Epidermal melanocyte (primary cell): ENCODE measurements around the gene RTL10.
A peak's percentile ranks its signal among the peaks of the same experiment; 100 is the strongest.

Experiments
- DNase-seq: peaks from one replicate; pipeline ENCODE4 v3.0.0; 2011; ENCODE audit warnings: low spot score; ENCODE audit not compliant: insufficient read length

Gene RTL10

DNA sequence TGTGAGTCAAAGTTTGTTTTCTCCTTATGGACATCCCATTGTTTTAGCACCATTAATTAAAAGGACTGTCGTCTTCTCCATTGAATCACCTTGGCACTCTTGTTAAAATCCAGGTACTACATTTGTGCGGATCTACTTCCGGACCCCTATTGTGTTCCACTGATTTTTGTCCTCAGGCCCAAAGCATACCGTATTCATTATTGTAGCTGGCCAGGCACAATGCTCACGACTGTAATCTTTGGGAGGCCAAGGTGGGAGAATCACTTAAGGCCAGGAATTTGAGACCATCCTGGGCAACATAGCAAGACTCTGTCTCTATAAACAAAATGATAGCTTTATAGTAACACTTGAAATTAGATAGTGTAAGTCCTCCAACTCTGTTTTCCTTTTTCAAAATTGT, 8.9 kb upstream of the RTL10 start:
- no peak for DNase-seq

DNA sequence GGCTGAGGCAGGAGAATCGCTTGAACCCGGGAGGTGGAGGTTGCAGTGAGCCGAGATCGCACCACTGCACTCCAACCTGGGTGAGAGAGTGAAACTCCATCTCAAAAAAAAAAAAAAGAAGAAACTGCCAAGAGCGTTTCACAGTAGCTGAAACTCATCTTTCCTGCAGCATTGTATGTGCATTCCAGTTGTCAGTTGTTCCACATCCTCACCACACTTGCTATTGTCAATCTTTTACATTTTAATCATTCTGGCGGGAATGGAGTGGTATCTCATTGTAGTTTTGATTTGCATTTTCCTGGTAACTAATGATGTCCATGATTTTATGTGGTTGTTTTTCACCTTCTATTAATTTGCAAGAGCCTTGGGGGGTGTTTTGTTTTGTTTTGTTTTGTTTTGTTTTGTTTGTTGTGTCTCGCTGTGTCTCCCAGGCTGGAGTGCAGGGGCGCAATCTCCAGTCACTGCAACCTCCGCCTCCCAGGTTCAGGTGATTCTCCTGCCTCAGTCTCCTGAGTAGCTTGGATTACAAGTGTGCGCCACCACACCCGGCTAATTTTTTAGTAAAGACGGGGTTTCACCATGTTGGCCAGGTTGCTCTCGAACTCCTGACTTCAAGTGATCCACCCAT, 8.1 kb upstream of the RTL10 start:
- no peak for DNase-seq

DNA sequence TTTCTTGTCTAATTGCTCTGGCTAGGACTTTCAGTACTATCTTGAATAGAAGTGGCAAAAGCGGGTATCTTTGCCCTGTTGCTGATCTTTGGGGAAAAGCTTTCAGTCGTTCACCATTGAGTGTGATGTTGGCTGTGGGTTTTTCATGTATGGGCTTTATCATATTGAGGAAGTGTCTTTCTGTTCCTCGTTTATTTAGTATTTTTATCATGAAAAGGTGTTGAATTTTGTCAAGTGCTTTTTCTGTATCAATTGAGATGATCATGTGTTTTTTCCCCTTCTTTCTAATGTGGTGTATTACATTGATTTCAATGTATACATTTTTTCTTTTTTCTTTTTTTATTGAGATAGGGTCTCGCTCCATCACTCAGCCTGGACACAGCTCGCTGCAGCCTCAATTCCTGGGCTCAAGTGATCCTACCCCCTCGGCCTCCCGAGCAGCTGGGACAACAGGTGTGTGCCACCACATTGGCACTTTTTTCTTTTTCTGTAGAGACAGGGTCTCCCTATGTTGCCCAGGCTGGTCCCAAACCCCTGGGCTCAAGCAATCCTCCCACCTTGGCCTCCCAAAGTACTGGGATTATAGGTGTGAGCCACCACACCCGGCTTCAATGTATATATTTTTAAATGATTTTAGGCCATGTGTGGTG, 5.3 kb upstream of the RTL10 start:
- DNase-seq: no peak

DNA sequence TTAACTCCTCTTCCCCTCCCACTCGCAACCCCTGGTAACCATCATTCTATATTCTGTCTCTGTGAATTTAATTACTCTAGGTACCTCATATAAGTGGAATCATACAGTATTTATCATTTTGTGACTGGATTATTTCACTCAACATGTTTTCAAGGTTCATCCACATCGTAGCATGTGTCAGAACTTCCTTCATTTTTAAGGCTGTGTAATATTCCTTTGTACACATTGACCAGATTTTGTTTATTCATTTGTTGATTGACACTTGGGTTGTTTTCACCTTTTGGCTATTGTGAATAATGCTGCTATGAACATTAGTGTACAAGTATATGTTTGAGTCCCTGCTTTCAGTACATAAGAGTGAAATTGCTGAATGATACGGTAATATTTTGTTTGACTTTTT, 2.7 kb upstream of the RTL10 start:
- no peak for DNase-seq

DNA sequence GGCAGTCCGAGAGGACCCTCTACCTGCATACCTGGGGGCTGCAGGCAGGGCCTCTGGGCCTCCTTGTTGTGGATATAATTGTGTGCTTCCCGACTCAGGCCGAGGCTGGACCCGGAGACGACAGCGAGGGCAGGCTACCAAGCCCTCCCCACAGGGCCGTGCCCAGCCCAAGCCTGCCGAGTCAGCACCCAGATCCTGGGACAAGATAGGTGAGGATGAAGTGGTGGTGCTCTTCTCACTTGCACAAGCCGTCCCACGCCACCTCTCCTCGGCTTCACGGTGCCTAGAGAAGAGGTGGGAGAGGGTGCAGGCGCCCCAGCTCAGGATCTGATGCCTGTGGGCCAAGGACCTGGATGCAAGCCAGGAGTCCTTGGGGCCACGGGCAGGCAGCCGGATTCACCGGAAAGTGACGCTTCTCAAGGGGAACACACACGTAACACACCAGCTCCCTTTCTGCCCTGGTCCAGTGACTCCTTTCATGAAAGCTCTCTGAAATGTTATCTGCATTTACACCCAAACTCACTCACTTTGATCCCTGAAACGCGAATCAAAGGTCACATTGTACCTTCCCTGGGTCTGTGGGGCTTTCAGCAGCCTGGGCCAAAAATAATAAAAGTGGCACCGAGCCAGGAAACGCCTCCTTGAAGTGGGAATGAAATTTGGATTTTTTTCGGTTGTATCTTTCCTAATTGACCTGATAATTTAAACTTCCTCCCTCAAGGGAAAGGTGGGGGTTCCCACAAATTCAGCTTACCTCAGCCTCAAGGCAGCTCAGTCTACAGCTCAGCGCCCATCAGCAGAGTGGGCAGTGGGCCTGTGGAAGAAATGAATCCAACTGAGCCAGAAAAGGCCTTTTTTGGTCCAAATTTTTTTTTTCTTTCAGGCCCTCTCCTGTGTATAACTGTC, 1.1 kb upstream of the RTL10 start:
- DNase-seq: peak; percentile 42

DNA sequence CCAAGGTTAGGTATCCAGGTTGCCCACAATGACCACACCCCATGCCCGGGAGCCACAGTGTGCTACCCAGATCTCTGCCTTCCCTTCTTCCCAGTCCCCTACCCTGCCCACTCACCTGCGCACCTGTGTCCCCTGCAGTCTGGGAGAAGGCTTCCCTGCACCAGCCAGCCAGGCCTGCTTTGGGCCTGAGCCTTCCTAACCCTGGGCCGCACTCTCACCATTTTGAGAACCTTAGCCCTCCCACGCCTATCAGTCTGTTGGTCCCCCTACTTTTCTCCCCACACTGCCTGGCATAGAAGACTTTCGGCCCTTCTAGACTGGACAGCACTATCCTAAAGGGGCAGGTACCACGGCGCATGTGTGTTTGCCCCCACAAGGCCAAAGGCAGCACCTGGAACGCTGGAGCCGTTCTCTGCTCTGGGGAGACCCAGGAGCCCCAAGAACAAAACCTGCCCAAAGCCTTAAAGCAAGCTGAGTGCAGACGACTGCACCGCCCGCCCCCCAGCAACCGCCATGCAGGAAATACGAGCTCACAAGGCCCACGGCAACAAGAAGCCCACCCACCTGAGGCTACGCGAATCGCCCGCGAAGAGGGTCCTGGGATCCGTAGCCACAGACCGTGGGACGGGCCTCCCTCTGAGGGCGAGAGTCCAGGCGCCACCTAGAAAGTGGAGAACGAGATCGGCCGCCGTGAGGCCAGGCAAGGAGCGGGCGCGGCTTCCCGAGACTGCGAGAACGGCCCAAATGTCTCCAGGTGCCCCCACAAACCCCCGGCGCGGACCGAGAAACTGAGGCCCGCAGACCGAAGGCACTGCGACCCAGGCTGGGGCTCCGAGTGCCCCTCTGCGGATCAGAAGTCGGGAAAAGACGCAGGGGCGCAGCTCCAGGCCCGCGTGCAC, 546 bp downstream of the RTL10 start:
- no peak for DNase-seq

DNA sequence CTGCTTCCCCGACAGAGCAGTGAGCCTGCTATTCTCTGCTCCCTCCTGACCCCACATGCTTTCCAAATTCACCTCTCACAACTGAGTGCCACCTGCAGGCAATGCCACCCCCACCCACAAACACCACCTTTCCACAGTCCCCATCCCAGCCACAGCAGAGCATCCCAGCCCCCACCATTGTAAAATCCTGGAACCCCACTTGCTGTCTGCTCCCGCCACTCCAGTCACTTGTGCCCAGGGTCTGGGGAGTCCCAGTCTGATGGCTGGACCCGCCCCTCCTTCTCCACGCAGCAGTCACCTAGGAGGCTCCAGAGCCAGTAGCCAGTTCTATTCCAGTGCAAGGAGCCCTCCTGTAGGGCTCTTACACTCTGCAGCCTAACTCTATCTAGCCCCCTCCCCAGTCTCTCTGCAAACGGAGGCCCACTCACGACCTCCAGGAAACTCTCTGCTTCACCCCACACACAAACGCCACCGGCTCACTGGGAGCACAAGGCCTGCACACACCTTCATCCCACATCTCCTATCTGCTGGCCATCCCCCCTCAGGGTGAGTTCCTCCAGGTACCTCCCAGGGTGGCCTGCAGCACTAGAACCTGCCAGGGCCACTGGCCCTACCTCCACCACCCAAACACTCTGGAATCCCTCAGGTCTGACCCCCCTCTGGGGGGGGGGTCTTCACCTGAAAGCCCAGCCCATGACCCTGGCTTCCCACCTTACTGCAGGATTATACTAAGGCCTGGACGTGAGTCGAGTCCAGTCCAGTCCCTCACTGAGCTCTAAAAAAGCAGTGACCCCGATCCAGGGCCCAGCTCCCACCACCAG, 1.4 kb downstream of the RTL10 start:
- no peak for DNase-seq

DNA sequence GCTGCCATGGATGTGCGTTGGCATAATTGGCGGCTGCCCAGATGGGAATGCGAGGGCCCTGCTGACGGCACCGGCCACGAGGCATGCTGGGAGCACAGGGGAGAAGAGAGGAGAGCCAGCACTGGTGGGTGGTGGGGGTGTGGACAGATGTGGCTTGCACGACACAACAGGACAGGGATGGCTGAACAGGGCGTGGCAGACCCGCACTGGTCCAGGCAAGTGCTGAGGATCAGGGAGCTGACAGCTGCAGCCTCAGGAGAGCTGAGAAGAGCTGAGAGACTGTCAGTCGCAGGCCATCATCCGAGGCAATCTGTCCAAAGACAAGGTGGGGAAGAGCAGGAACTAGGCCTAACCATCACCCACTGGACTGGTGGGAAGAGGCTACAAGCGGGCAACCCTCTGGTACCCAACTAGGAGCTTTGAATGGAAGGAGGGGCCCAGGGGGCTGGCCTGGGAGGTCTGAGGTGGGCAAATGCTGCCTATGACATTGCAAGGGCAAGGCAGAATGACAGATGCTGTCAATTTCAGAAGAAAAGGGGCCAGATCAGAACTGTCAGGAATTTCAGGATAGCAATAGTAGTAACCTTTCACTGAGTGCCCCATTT, 2.4 kb downstream of the RTL10 start:
- DNase-seq: no peak

DNA sequence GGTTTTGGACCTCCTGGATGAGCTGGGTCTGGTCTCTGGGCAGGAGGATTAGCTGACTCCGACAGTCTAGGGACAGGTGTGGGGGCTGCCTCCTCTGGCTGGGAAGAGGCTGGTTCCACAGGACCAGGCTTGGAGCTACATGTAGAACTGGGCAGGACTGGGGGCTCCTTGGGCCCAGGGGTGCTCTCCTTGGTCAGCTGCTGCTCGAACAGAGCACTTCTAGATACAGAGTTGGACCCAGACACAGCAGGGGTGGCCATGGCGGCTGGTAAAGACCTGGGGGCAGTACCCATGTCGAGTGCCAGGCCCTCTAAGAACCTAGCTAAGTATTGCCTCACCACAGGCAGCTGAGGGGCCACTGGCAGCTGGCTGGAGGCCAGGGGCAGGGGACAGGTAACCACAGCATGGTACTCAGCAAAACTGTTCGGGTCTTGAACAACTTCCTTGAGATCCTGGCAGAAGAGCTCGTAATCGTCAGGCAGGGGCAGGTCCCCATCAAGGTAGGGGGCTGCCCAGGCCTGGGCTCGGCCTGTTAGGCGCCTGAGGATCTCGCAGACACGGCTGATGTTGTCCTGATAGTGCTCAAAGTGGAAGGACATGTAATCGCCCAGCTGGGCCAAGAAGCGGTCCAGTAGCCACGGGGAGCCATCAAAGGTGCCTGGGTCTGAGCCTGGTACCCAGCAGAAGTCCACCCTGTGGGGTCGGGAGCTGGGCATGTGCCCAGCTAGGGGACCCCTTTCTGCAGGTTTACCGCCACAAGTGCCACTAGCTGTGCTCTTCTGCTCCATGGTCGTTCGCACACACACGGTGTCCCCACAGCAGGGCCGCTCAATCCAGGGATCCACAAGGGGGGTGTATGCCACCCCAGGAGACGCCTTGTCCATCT, 3.1 kb downstream of the RTL10 start:
- DNase-seq: no peak

DNA sequence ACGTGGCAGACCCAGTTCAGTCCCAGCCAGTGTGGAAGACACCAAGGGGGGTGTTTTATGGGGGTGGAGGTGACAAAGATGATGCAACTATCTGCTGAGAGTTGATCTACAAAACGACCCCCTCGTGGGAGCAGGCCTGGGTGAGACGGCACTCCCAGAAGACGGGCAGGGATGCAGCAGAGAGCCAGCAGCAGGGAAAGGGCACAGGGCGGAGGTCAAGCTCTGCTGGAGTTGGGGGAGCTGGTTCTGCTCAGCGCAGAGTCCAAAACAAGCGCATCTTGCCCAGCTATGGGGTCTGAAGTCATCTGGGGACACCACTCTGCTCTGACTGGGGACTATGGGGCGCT, 3.9 kb downstream of the RTL10 start:
- DNase-seq: no peak

DNA sequence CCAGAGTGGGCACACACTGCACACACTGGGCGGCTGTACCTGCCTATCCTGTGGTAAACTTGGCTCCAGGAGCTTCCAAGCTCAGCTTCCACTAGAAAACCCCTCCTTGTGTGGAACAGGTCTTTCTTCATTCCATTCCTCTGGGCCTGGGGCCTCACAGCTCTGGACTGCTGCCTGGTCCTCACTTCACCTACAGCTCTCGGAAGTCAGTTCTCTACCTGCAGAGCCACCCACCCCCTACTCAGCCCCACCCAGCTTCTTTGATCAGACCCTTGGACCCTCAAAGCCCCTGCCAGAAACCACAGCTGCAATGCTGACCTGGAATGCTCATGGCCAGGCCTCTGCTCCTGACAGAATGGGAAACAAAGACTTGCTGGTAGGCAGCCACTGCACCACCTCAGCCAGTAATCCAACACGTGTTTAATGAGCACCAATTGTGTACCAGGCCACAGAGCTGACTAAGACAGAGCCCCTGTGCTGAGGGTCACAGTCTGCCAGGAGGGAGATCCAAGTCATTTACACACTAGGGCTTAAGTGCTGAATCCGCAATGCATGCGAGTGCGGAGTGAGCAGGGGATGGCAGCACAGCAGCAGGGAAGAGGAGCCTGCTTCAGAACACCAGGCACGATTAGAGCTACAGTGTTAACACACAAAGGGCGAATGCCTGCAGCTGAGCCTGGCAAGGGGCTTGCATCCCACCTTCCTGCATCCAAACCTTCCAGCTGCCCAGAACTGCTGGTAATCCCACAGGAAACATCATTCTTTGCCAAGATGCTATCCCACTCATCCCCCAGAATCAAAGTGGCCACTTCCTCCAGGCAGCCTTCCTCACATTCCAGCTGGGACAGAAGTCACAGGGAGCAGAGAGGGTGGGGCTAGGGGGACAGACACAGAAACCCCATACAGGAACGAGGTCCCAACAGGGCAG, 4.6 kb downstream of the RTL10 start:
- DNase-seq: no peak

DNA sequence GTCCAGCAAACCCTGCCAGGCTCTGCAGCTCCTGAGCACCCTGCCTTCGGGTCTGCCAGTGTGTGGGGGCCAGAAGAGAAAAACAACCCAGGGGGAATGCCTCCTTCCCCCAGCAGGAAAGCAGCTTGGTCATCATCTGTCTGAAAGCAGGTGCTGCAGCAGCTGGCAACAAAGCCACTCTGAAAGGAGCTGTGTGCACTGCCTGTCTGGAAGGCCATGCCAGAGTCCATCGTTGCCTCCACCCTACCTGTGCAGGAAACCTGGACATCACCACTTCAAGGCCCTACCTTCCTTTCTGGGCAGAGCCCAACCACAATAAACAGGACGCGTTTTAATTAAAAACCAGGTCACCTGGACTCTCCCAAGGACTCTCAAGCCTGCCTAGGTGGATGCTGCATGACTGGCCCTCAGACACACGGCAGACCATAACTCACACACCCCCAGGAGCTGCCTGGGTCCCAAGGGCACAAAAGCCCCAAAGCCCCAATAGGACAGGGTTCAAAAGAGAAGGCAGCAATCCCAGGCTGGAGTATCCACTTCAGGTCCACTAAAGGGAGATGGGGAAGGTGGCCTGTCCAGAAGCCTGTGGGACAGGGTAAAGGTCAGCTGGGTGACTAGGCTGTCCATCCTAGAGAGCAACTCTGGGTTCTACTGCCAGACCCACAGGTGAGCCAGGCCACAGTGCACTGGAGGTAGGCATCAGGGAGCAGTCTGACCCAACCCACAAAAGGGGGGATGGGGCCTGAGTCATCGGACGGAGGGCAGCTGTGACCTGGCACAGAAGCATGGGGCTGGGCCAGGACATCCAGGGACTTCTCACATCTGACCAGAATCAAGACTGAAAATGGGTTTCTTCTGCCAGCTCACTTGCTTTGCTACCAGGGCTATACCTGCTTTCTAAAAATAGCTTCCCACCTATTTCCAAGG, 6.1 kb downstream of the RTL10 start:
- DNase-seq: no peak

DNA sequence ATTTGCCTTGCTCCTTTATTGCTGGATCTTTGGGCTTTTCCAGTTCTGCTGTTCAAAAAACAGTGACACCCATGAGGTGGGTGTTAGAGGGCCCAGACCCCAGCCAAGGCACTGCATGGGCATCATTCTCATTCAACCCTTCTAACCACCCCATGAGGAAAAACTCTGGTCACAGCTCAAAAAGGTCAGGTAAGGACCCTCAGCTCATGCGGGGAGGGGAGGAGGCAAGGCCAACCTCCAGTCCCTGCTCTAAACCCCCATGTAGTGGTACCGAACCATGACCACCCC, 7.4 kb downstream of the RTL10 start:
- no peak for DNase-seq

DNA sequence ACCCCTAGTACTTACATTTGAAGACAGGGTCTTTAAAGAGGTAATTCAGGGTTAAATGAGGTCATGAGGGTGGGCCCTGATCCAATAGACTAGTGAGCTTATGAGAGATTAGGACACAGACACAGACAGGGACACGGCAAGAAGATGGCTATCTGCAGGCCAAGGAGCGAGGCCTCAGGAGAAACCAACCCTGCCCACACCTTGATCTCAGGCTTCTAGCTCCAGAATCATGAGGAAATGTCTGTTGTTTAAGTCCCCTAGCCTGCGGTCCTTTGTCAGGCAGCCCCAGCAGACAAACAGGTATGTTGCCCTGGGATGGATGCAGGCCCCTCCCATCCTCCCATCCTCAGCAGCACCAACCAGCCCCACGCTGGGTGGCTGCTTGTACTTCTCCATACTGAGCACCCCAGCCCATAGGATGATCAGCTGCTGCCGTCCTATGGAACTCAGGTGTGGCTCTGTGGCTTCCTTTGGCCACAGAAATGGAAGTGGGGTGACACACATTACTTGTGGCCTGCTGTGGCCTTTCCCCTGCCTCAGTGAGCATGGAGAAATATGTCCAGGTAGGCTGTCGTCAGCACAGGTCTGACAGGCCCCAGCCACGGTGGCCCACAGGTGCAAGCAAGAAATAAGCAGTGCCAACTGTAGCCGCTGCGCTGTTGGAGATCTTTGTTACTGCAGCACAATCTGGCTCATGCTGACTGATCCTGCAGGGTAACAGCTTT, 7.9 kb downstream of the RTL10 start:
- no peak for DNase-seq

DNA sequence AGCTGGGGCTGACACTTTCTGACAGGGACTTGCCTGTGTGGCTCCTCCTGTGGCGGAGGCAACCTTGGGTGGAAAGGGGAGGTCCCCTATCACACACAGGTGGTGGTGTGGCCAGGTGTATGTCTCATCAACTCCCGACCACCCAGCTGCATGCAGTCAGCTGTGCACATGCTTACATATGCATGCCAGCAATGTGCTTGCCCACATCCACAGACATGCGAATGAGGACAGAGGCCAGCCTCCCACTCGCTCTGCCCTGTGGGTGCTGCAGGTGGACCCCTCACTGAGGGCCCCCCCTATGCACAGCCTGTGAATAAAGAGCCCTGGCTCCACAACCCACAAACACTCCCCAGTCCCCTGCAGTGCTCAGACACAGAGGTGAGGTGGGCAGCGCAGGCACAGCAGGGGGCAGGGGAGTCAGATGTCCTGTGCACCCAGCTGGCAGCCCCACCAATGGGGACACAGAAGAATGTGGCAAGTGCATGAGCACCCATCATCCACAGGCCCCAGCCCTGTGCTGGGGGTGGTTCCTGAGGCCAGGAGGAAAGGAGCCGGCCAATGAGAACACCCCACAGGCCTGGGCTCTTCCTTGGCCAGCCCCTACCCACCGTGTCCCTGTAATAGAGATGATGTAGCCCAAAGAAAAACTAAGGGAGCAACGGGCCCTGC, 9.5 kb downstream of the RTL10 start:
- no peak for DNase-seq

DNA sequence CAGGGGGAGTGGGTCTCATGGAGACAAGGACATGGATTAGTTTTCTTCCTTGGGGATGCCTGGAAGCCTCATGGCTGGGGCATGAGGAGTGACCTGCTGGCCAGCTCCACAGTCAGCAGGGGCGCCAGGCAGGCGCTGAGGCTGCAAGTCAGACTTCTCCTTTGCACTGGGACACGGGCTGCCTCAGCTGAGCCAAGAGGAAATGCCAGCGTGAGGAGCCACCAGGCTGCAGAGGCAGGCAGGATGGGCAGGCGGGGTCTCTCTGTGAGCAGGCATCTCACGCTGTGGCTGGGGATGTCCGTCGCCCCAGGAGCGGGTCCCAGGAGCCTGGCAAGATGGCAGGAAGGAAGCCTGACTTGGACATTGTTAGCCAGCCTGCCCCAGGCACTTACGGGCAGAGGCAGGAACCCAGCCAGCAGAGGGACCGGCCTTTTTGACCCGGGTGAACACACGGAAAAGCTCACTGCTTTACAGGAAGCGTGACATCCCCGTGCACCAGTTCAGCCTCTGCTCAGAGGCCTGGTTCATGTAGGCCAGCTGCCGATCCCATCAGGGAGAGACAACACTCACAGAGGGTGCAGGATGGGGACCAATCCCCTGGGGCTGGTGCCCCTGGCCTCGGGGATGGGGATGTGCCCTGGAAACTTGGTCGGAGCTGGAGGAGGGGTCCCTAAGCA, 10.2 kb downstream of the RTL10 start:
- peak; percentile 34 for DNase-seq
